Stomach (tissue), 4 donors: ENCODE measurements around the gene PDZK1IP1.

Experiments
- EP300 ChIP-seq: sonication (generic); formaldehyde crosslinking; IDR thresholded peaks from one replicate; pipeline ENCODE4 v1.6.1; 2017; ENCODE audit warnings: antibody characterized with exemption
- POLR2A ChIP-seq, 4 donors: fragments of 450-650 bp; IDR thresholded peaks; one replicate each; pipeline ENCODE4 v1.6.1; 2016; ENCODE audit warnings: antibody characterized with exemption in 4 of 4, control low read depth in 2 of 4, mild to moderate bottlenecking in 1 of 4, moderate library complexity in 1 of 4
- POLR2AphosphoS5 ChIP-seq, 3 donors: sonication (generic); formaldehyde crosslinking; IDR thresholded peaks; one replicate each; pipeline ENCODE4 v1.6.1; 2016; ENCODE audit warnings: antibody characterized with exemption in 3 of 3
- TF ChIP-seq, protein P1 (sequence below), 7 experiments: fragments of 450-650 bp in 4 of 7; fragments of 200-600 bp in 3 of 7; sonication (generic) in 3 of 7; IDR thresholded peaks; one replicate each; pipeline ENCODE4 v1.5.1; 2016 to 2019; ENCODE audit warnings: antibody characterized with exemption in 7 of 7, control low read depth in 2 of 7, mild to moderate bottlenecking in 1 of 7

DNA sequence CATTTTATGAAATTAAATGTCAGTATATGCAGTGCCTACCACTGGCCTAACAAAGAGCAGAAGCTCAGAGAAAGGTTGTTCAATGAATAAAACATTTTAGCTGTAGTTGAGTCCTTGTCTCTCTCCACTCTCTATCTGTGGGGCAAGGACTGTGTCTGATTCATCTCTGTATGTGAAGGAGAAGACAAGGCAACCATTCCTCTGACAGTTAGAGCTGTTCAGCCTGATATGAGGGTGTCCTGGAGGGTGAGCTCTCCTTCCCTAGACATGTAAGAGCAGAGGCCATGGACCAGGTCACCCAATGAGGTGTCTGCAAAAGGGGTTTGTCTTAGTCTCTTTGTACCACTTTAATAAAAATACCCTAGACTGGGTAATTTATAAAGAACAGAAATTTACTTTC, 4.5 kb upstream of the PDZK1IP1 start:
- no peak for TF ChIP-seq POLR2A (IDR thresholded peaks at IDR 0.05)
- TF ChIP-seq EP300: no peak
- TF ChIP-seq, protein P1, sequence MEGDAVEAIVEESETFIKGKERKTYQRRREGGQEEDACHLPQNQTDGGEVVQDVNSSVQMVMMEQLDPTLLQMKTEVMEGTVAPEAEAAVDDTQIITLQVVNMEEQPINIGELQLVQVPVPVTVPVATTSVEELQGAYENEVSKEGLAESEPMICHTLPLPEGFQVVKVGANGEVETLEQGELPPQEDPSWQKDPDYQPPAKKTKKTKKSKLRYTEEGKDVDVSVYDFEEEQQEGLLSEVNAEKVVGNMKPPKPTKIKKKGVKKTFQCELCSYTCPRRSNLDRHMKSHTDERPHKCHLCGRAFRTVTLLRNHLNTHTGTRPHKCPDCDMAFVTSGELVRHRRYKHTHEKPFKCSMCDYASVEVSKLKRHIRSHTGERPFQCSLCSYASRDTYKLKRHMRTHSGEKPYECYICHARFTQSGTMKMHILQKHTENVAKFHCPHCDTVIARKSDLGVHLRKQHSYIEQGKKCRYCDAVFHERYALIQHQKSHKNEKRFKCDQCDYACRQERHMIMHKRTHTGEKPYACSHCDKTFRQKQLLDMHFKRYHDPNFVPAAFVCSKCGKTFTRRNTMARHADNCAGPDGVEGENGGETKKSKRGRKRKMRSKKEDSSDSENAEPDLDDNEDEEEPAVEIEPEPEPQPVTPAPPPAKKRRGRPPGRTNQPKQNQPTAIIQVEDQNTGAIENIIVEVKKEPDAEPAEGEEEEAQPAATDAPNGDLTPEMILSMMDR (IDR thresholded peaks at IDR 0.05): no peak
- TF ChIP-seq POLR2AphosphoS5 (IDR thresholded peaks at IDR 0.05): no peak
